DOHH2 (cell line): Measurements from ENCODE around the gene MAP3K6.

ENCODE experiments used
- H3F3A ChIP-seq: fragments of 200-600 bp; sonication (generic), shearing (Covaris generic); 2 replicates; pipeline ENCODE4 v1.6.0; 2016; ENCODE audit warnings: antibody characterized with exemption, mild to moderate bottlenecking; ENCODE audit not compliant: control insufficient read depth, insufficient read depth
- H3K27ac ChIP-seq: fragments of 200-600 bp; sonication (generic); 2 replicates; pipeline ENCODE4 v1.5.1; 2014; ENCODE audit warnings: low read depth, mild to moderate bottlenecking, low read length, moderate library complexity
- H3K27me3 ChIP-seq: fragments of 200-600 bp; sonication (generic); 2 replicates; pipeline ENCODE4 v1.6.1; 2014; ENCODE audit warnings: mild to moderate bottlenecking, low read length, mixed read lengths; ENCODE audit not compliant: control insufficient read depth
- H3K36me3 ChIP-seq: fragments of 200-600 bp; sonication (generic); 2 replicates; pipeline ENCODE4 v1.6.1; 2014; ENCODE audit warnings: mild to moderate bottlenecking, low read length, moderate library complexity, mixed read lengths; ENCODE audit not compliant: control insufficient read depth
- H3K4me1 ChIP-seq: fragments of 200-600 bp; sonication (generic); 2 replicates; pipeline ENCODE4 v1.6.1; 2014; ENCODE audit warnings: mild to moderate bottlenecking, low read length, mixed read lengths; ENCODE audit not compliant: control insufficient read depth
- H3K4me2 ChIP-seq: fragments of 200-600 bp; sonication (generic); 2 replicates; pipeline ENCODE4 v1.6.0; 2014; ENCODE audit warnings: mild to moderate bottlenecking, low read length, moderate library complexity
- H3K4me3 ChIP-seq: fragments of 200-600 bp; sonication (generic); 2 replicates; pipeline ENCODE4 v1.5.1; 2014; ENCODE audit warnings: mild to moderate bottlenecking, low read length, mixed read lengths
- H3K79me2 ChIP-seq: fragments of 200-600 bp; sonication (generic); 2 replicates; pipeline ENCODE4 v1.6.1; 2014; ENCODE audit warnings: mild to moderate bottlenecking, low read length, mixed read lengths; ENCODE audit not compliant: control insufficient read depth
- H3K9me2 ChIP-seq: fragments of 200-600 bp; sonication (generic); replicated peaks from 2 replicates; pipeline ENCODE4 v1.6.1; 2014; ENCODE audit warnings: mild to moderate bottlenecking, low read length, mixed read lengths; ENCODE audit not compliant: control insufficient read depth
- H3K9me3 ChIP-seq: fragments of 200-600 bp; sonication (generic); 2 replicates; pipeline ENCODE4 v1.6.1; 2014; ENCODE audit warnings: antibody characterized with exemption, low read length, mixed read lengths; ENCODE audit not compliant: control insufficient read depth, insufficient read depth
- H4K20me1 ChIP-seq: fragments of 200-600 bp; sonication (generic); 2 replicates; pipeline ENCODE4 v1.6.0; 2014; ENCODE audit warnings: low read depth, mild to moderate bottlenecking, antibody characterized with exemption, low read length, moderate library complexity; ENCODE audit not compliant: control insufficient read depth, insufficient read depth
- EZH2phosphoT487 ChIP-seq: fragments of 200-600 bp; sonication (generic); IDR thresholded peaks from 2 replicates; pipeline ENCODE4 v1.6.1; 2017; ENCODE audit warnings: borderline replicate concordance, mild to moderate bottlenecking, antibody characterized with exemption, low read length, moderate library complexity, mixed read lengths
- TF ChIP-seq, protein P1 (sequence below): fragments of 200-600 bp; sonication (generic); IDR thresholded peaks from one replicate; pipeline ENCODE4 v1.5.1; 2014; ENCODE audit warnings: antibody characterized with exemption, mild to moderate bottlenecking, low read depth, low read length; ENCODE audit not compliant: poor library complexity, severe bottlenecking

The MAP3K6 gene

GRCh38 chr1:27400082-27400962, 33.6 kb upstream of the MAP3K6 start:
- Histone ChIP-seq H3K4me2 (no peak overlapping the region), H3K4me1 (peaks cover 22% of the 10 kb centered on the region), H3K79me2 (no peaks in the 10 kb centered on the region), H3F3A (0 out of 2 replicates have a peak, but pooled peaks cover 4% of the 10 kb centered on the region), H3K27ac (no peak overlapping the region), H4K20me1 (no peaks in the 10 kb centered on the region), H3K36me3 (no peaks in the 10 kb centered on the region), H3K9me3 (no peaks in the 10 kb centered on the region), H3K27me3 (no peaks in the 10 kb centered on the region), H3K9me2 (no peaks in the 10 kb centered on the region), H3K4me3 (no peak overlapping the region)
- TF ChIP-seq, protein P1, sequence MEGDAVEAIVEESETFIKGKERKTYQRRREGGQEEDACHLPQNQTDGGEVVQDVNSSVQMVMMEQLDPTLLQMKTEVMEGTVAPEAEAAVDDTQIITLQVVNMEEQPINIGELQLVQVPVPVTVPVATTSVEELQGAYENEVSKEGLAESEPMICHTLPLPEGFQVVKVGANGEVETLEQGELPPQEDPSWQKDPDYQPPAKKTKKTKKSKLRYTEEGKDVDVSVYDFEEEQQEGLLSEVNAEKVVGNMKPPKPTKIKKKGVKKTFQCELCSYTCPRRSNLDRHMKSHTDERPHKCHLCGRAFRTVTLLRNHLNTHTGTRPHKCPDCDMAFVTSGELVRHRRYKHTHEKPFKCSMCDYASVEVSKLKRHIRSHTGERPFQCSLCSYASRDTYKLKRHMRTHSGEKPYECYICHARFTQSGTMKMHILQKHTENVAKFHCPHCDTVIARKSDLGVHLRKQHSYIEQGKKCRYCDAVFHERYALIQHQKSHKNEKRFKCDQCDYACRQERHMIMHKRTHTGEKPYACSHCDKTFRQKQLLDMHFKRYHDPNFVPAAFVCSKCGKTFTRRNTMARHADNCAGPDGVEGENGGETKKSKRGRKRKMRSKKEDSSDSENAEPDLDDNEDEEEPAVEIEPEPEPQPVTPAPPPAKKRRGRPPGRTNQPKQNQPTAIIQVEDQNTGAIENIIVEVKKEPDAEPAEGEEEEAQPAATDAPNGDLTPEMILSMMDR = no peak
- no peak for TF ChIP-seq EZH2phosphoT487

- H3K4me1 ChIP-seq = peaks cover 21% of the 10 kb centered on the region
- no peaks in the 10 kb centered on the region for H3K36me3 ChIP-seq
- no peak overlapping the region for H3K27ac ChIP-seq
- 0 out of 2 replicates have a peak, but pooled peaks cover 4% of the 10 kb centered on the region for H3F3A ChIP-seq
- no peaks in the 10 kb centered on the region for H3K9me3 ChIP-seq
- no peak overlapping the region for H3K4me2 ChIP-seq
- H3K27me3 ChIP-seq = no peaks in the 10 kb centered on the region
- TF ChIP-seq, protein P1 = no peak
- TF ChIP-seq EZH2phosphoT487 = no peak
- H3K79me2 ChIP-seq = no peaks in the 10 kb centered on the region
- H3K9me2 ChIP-seq = no peaks in the 10 kb centered on the region
- H4K20me1 ChIP-seq = no peaks in the 10 kb centered on the region
- H3K4me3 ChIP-seq = no peak overlapping the region
Observed at GRCh38 chr1:27399251-27400025, 32.7 kb upstream of the MAP3K6 start.

DNA sequence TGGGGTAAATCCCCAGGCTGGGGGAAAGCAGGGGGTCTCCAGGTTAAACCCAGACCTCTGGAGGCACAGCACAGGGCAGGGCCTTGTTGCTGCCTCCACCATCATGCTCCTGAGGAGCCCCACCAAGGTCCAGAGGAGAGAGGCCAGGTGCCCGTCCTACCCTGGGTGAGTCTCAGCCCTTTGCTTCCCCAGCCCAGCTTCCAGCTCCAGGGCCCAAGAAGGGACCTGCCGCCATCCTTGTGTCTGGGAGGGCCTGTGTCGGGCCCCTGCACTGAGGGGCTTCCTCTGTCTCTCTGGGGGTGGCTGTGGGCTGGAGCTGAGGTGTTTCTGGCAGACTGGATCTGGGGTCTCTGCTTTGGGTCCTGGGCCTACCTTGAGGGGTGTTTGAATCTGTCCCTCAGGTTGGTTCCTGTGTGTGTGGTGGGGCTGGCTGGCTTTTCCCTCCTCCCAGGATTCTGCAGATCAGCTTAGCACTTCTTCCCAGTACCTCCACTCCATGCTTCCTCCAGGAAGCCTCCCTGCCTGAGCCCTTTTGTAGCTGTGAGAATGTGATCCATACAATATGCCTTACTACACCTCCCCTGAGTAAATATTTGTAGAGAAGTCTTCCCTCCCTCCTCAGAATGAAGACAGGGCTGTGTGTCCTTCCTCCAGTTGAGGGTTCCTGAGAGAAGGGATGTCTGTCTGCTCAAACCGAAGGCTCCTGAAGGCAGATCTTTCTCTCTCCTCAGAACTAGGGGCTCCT, 31.8 kb upstream of the MAP3K6 start:
- Histone ChIP-seq H3F3A (0 out of 2 replicates have a peak, but pooled peaks cover 4% of the 10 kb centered on the region), H3K9me2 (no peaks in the 10 kb centered on the region), H3K4me3 (no peak overlapping the region), H3K27ac (no peak overlapping the region), H3K27me3 (no peaks in the 10 kb centered on the region), H3K36me3 (no peaks in the 10 kb centered on the region), H3K9me3 (no peaks in the 10 kb centered on the region), H4K20me1 (no peaks in the 10 kb centered on the region), H3K4me2 (no peak overlapping the region), H3K79me2 (no peaks in the 10 kb centered on the region), H3K4me1 (peaks cover 12% of the 10 kb centered on the region)
- no peak for TF ChIP-seq EZH2phosphoT487
